ENCODE data around the gene CDK5RAP3.

DNA sequence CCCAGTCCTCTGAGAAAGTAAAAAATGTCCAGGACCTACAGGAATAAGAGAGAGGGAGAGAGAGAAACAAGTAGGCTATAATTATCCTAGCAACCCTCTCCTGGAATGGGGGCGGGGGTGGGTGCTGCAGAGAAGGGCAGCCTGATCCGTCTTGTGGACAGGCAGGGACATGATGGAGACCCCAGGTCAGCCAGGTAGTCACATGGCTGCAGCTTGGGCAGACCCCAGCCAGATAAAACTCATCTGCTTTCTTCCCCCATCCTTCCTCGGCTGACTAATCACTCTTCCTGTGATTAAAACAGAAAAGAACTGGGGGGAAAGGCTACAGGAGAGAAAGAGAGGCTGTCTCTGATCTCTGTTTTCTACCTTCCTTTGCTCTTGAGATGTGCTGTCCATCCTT lies 34.1 kb downstream of the CDK5RAP3 start:
- TF ChIP-seq, protein P1, sequence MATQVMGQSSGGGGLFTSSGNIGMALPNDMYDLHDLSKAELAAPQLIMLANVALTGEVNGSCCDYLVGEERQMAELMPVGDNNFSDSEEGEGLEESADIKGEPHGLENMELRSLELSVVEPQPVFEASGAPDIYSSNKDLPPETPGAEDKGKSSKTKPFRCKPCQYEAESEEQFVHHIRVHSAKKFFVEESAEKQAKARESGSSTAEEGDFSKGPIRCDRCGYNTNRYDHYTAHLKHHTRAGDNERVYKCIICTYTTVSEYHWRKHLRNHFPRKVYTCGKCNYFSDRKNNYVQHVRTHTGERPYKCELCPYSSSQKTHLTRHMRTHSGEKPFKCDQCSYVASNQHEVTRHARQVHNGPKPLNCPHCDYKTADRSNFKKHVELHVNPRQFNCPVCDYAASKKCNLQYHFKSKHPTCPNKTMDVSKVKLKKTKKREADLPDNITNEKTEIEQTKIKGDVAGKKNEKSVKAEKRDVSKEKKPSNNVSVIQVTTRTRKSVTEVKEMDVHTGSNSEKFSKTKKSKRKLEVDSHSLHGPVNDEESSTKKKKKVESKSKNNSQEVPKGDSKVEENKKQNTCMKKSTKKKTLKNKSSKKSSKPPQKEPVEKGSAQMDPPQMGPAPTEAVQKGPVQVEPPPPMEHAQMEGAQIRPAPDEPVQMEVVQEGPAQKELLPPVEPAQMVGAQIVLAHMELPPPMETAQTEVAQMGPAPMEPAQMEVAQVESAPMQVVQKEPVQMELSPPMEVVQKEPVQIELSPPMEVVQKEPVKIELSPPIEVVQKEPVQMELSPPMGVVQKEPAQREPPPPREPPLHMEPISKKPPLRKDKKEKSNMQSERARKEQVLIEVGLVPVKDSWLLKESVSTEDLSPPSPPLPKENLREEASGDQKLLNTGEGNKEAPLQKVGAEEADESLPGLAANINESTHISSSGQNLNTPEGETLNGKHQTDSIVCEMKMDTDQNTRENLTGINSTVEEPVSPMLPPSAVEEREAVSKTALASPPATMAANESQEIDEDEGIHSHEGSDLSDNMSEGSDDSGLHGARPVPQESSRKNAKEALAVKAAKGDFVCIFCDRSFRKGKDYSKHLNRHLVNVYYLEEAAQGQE (IDR thresholded peaks at IDR 0.05; ENCODE audit: low read depth, low read length) = no peak
- TF ChIP-seq, protein P2, sequence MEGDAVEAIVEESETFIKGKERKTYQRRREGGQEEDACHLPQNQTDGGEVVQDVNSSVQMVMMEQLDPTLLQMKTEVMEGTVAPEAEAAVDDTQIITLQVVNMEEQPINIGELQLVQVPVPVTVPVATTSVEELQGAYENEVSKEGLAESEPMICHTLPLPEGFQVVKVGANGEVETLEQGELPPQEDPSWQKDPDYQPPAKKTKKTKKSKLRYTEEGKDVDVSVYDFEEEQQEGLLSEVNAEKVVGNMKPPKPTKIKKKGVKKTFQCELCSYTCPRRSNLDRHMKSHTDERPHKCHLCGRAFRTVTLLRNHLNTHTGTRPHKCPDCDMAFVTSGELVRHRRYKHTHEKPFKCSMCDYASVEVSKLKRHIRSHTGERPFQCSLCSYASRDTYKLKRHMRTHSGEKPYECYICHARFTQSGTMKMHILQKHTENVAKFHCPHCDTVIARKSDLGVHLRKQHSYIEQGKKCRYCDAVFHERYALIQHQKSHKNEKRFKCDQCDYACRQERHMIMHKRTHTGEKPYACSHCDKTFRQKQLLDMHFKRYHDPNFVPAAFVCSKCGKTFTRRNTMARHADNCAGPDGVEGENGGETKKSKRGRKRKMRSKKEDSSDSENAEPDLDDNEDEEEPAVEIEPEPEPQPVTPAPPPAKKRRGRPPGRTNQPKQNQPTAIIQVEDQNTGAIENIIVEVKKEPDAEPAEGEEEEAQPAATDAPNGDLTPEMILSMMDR (IDR thresholded peaks at IDR 0.05) = no peak
- TF ChIP-seq POLR2AphosphoS5 (IDR thresholded peaks at IDR 0.05; ENCODE audit: low read depth, low read length) = no peak
- TF ChIP-seq, protein P3, sequence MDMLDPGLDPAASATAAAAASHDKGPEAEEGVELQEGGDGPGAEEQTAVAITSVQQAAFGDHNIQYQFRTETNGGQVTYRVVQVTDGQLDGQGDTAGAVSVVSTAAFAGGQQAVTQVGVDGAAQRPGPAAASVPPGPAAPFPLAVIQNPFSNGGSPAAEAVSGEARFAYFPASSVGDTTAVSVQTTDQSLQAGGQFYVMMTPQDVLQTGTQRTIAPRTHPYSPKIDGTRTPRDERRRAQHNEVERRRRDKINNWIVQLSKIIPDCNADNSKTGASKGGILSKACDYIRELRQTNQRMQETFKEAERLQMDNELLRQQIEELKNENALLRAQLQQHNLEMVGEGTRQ (IDR thresholded peaks at IDR 0.05; ENCODE audit: borderline replicate concordance, low read depth, low read length) = no peak
- TF ChIP-seq FOSL2 (IDR thresholded peaks at IDR 0.05; ENCODE audit: borderline replicate concordance, low read depth) = no peak
- no peak for TF ChIP-seq TCF12 (IDR thresholded peaks at IDR 0.05)
- TF ChIP-seq MAX (IDR thresholded peaks at IDR 0.05; ENCODE audit: low read depth) = no peak
- TF ChIP-seq SMC3 (IDR thresholded peaks at IDR 0.05; ENCODE audit: low read depth, low read length) = no peak
- TF ChIP-seq GATA2 (CRISPR knock-in tag; IDR thresholded peaks at IDR 0.05) = no peak
- TF ChIP-seq, protein P4, sequence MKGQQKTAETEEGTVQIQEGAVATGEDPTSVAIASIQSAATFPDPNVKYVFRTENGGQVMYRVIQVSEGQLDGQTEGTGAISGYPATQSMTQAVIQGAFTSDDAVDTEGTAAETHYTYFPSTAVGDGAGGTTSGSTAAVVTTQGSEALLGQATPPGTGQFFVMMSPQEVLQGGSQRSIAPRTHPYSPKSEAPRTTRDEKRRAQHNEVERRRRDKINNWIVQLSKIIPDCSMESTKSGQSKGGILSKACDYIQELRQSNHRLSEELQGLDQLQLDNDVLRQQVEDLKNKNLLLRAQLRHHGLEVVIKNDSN (IDR thresholded peaks at IDR 0.05; ENCODE audit: borderline replicate concordance, low read depth) = no peak
- TF ChIP-seq RAD21 (IDR thresholded peaks at IDR 0.05; ENCODE audit: low read length) = no peak
- TF ChIP-seq NRF1 (IDR thresholded peaks at IDR 0.05; ENCODE audit: low read depth, low read length) = no peak

Data from SK-N-SH (cell line).